TTC549 (cell line): ENCODE results near the gene SPCS3.
"Not testable (repeated sequence)": the region's sequence is repeated elsewhere in the genome, so short reads cannot be mapped to it uniquely, and the experiment has no call there.

Experiments used
- FAIRE-seq: peaks from 2 replicates; lab custom pipeline; 2012; peaks lifted over from hg19 to GRCh38; lab: Jason Lieb, UNC

Gene SPCS3

GRCh38 chr4:176319704-176320339 is at the start of gene SPCS3:
SPCS3 (plus strand) TSS chr4:176319966; CDS start chr4:176320077, 111 bp downstream.
- FAIRE-seq, result peak; percentile 11

GRCh38 chr4:176270669-176271068 is 49.1 kb upstream of the SPCS3 start:
- FAIRE-seq, result no peak

GRCh38 chr4:176271749-176272148 is 48.0 kb upstream of the SPCS3 start:
- no peak for FAIRE-seq

GRCh38 chr4:176272799-176273198 is 47.0 kb upstream of the SPCS3 start:
- no peak for FAIRE-seq

GRCh38 chr4:176273736-176274135 is 46.0 kb upstream of the SPCS3 start:
- FAIRE-seq, result no peak

GRCh38 chr4:176274441-176274840 is 45.3 kb upstream of the SPCS3 start:
- no peak for FAIRE-seq

- FAIRE-seq, result no peak
Observed at GRCh38 chr4:176276710-176277109, 43.1 kb upstream of the SPCS3 start.

- peak; percentile 3 for FAIRE-seq
Observed at GRCh38 chr4:176277162-176277904, 42.4 kb upstream of the SPCS3 start.

- not testable (repeated sequence) for FAIRE-seq
Observed at GRCh38 chr4:176279560-176279959, 40.2 kb upstream of the SPCS3 start.

GRCh38 chr4:176286728-176287127 is 33.0 kb upstream of the SPCS3 start:
- FAIRE-seq, result no peak

GRCh38 chr4:176287546-176287945 is 32.2 kb upstream of the SPCS3 start:
- no peak for FAIRE-seq

GRCh38 chr4:176288020-176288419 is 31.7 kb upstream of the SPCS3 start:
- FAIRE-seq, result no peak

- no peak for FAIRE-seq
Observed at GRCh38 chr4:176289561-176289960, 30.2 kb upstream of the SPCS3 start.

GRCh38 chr4:176290520-176290919 is 29.2 kb upstream of the SPCS3 start:
- no peak for FAIRE-seq

GRCh38 chr4:176291748-176292147 is 28.0 kb upstream of the SPCS3 start:
- FAIRE-seq, result no peak

GRCh38 chr4:176292920-176293319 is 26.8 kb upstream of the SPCS3 start:
- no peak for FAIRE-seq

- FAIRE-seq, result no peak
Observed at GRCh38 chr4:176293660-176294059, 26.1 kb upstream of the SPCS3 start.

- FAIRE-seq, result not testable (repeated sequence)
Observed at GRCh38 chr4:176295907-176296306, 23.9 kb upstream of the SPCS3 start.

GRCh38 chr4:176298664-176299063 is 21.1 kb upstream of the SPCS3 start:
- FAIRE-seq, result no peak

- no peak for FAIRE-seq
Observed at GRCh38 chr4:176300036-176300435, 19.7 kb upstream of the SPCS3 start.

- no peak for FAIRE-seq
Observed at GRCh38 chr4:176300565-176300964, 19.2 kb upstream of the SPCS3 start.

- FAIRE-seq, result no peak
Observed at GRCh38 chr4:176302283-176303275, 17.2 kb upstream of the SPCS3 start.

- no peak for FAIRE-seq
Observed at GRCh38 chr4:176303938-176304337, 15.8 kb upstream of the SPCS3 start.
